CD4-positive, alpha-beta T cell treated with Interleukin-17A for 4 hours (primary cell): ENCODE data around the gene TLR5.
"Not testable (repeated sequence)": the region's sequence is repeated elsewhere in the genome, so short reads cannot be mapped to it uniquely, and the experiment has no call there.

Experiments
- DNase-seq: peaks from one replicate; pipeline ENCODE4 v3.0.0-alpha.2; 2020; ENCODE audit warnings: mixed read lengths

Gene TLR5

GRCh38 chr1:223142795-223143536, at the start of gene TLR5:
TSS of gene TLR5 (minus strand) at chr1:223143248. CDS start at chr1:223113031, 30,217 bp downstream.
- peak; percentile 96 for DNase-seq

GRCh38 chr1:223189903-223190724, 47.1 kb upstream of the TLR5 start:
- DNase-seq = peak; percentile 57

GRCh38 chr1:223189525-223189902, 46.5 kb upstream of the TLR5 start:
- no peak for DNase-seq

- no peak for DNase-seq
These were observed 45.7 kb upstream of the TLR5 start for GRCh38 chr1:223188618-223189356.

GRCh38 chr1:223186800-223187199, 43.8 kb upstream of the TLR5 start:
- DNase-seq = no peak

- DNase-seq = no peak
These were observed 40.3 kb upstream of the TLR5 start for GRCh38 chr1:223183268-223183862.

GRCh38 chr1:223180731-223181321, 37.8 kb upstream of the TLR5 start:
- no peak for DNase-seq

- DNase-seq = no peak
These were observed 36.7 kb upstream of the TLR5 start for GRCh38 chr1:223179786-223180185.

GRCh38 chr1:223179280-223179679, 36.2 kb upstream of the TLR5 start:
- no peak for DNase-seq

GRCh38 chr1:223177681-223178080, 34.6 kb upstream of the TLR5 start:
- DNase-seq = no peak

- no peak for DNase-seq
These were observed 33.4 kb upstream of the TLR5 start for GRCh38 chr1:223176437-223176836.

- DNase-seq = no peak
These were observed 32.6 kb upstream of the TLR5 start for GRCh38 chr1:223175633-223176032.

GRCh38 chr1:223175032-223175431, 32.0 kb upstream of the TLR5 start:
- DNase-seq = no peak

GRCh38 chr1:223169458-223169857, 26.4 kb upstream of the TLR5 start:
- not testable (repeated sequence) for DNase-seq

- no peak for DNase-seq
These were observed 18.3 kb upstream of the TLR5 start for GRCh38 chr1:223161321-223161720.

- no peak for DNase-seq
These were observed 13.3 kb upstream of the TLR5 start for GRCh38 chr1:223156343-223156742.

- DNase-seq = no peak
These were observed 12.1 kb upstream of the TLR5 start for GRCh38 chr1:223155153-223155552.

GRCh38 chr1:223153177-223154119, 10.4 kb upstream of the TLR5 start:
- no peak for DNase-seq

GRCh38 chr1:223152399-223152798, 9.4 kb upstream of the TLR5 start:
- DNase-seq = no peak

GRCh38 chr1:223150443-223150842, 7.4 kb upstream of the TLR5 start:
- DNase-seq = no peak

- DNase-seq = no peak
These were observed 4.8 kb upstream of the TLR5 start for GRCh38 chr1:223147873-223148272.
